Measurements from ENCODE around the gene ZNF738.

The ZNF738 gene

GRCh38 chr19:21410166-21410565 lies 51.4 kb downstream of the ZNF738 start:
- TF ChIP-seq CTCF (conservative IDR thresholded peaks at IDR 0.05; ENCODE audit: control insufficient read depth, insufficient read depth, low read depth, low read length) = no peak

DNA sequence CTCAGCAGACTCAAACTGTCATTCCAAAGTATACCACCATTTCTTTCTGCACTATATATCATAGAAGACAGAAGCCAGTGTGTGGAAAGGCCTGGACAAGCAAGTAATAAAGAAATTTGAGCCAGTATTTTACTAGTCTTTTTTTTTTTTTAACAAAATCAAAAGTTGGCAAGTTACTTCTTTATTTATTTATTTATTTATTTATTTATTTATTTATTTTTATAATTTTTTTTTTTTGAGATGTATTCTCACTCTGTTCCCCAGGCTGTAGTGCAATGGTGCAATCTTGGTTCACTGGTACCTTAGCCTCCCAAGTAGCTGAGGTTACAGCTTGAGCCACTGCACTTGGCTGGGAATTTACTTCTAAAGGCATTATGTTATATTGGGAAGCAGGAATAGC lies 63.4 kb downstream of the ZNF738 start:
- TF ChIP-seq CTCF (conservative IDR thresholded peaks at IDR 0.05; ENCODE audit: control insufficient read depth, insufficient read depth, low read depth, low read length) = no peak
- no peak overlapping the region for H3K4me3 ChIP-seq (ENCODE audit: control insufficient read depth, low read depth, low read length)
- no peak for DNase-seq (ENCODE audit: low read depth)

More at GRCh38 chr19:21410166-21410565, 51.4 kb downstream of the ZNF738 start:
- no peak overlapping the region for H3K4me3 ChIP-seq (ENCODE audit: control insufficient read depth, low read depth, low read length)
- no peak for DNase-seq (ENCODE audit: low read depth)

GRCh38 chr19:21423057-21424041 lies 64.5 kb downstream of the ZNF738 start:
- TF ChIP-seq CTCF (conservative IDR thresholded peaks at IDR 0.05; ENCODE audit: control insufficient read depth, insufficient read depth, low read depth, low read length) = no peak
- H3K4me3 ChIP-seq (ENCODE audit: control insufficient read depth, low read depth, low read length) = no peak overlapping the region
- no peak for DNase-seq (ENCODE audit: low read depth)

All from fibroblast of mammary gland (primary cell).